GM12873 (cell line): ENCODE data around the gene CEP164.

ENCODE experiments used
- TF ChIP-seq, protein P1 (sequence below): IDR thresholded peaks from 2 replicates; pipeline ENCODE4 v1.5.1; 2012; ENCODE audit warnings: low read depth, mild to moderate bottlenecking, moderate library complexity, low read length, control low read depth; ENCODE audit not compliant: insufficient read depth; ENCODE audit errors: missing control alignments

Gene CEP164

GRCh38 chr11:117426941-117427340, 99.3 kb downstream of the CEP164 start:
- TF ChIP-seq, protein P1, sequence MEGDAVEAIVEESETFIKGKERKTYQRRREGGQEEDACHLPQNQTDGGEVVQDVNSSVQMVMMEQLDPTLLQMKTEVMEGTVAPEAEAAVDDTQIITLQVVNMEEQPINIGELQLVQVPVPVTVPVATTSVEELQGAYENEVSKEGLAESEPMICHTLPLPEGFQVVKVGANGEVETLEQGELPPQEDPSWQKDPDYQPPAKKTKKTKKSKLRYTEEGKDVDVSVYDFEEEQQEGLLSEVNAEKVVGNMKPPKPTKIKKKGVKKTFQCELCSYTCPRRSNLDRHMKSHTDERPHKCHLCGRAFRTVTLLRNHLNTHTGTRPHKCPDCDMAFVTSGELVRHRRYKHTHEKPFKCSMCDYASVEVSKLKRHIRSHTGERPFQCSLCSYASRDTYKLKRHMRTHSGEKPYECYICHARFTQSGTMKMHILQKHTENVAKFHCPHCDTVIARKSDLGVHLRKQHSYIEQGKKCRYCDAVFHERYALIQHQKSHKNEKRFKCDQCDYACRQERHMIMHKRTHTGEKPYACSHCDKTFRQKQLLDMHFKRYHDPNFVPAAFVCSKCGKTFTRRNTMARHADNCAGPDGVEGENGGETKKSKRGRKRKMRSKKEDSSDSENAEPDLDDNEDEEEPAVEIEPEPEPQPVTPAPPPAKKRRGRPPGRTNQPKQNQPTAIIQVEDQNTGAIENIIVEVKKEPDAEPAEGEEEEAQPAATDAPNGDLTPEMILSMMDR = no peak

GRCh38 chr11:117427356-117427874, 99.8 kb downstream of the CEP164 start:
- TF ChIP-seq, protein P1 = no peak

GRCh38 chr11:117428186-117428855, 100.7 kb downstream of the CEP164 start:
- TF ChIP-seq, protein P1 = no peak

DNA sequence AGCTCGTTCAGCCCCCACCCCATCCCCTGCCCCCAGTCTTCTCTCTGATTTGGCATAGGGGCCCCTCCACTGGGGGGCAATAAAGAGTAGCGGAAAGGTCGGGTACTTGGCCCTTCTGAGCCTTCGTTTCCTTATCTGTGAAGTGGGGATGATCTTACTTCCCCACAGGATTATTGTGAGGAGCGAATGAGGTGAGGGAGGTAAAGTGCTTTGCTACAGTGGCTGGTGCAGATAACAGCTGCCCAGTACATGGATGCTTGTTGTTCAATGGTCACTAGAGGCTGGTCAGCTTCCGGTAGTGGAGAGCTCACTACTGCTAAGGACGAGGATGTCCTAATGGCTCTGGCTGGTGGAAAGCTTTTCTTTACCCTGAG, 101.2 kb downstream of the CEP164 start:
- TF ChIP-seq, protein P1 = peak; percentile 6

DNA sequence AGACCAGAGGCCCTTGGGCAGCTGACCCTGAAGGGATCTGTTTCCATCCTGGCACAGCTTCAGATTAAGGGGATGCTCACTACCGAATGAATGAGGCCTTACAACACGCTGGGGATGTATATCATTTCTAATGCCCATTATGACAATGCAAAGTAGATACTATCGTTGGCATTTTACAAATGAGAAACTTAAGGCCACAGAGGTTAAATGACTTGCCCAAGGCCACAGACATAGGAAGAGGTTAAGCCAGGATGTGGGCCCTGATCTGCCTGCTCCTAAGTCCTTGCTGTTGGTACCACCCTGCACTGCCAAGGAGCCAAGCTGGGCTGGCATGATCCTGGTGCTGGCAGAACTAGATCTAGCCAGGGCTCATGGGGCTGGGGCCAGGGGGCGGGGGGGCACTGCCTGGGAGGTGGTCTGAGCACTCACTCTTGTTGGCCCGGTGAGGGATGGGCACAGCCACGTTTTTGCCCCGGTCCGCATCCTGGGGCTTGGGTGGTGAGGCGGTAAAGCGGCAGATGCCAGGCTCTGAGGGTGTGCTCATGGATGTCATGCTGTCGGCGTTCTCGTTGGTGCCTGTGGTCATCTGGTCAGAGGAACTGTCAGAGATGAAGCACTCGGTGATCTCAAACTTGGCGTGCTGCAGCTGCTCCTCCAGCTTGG, 102.8 kb downstream of the CEP164 start:
- TF ChIP-seq, protein P1 = no peak

DNA sequence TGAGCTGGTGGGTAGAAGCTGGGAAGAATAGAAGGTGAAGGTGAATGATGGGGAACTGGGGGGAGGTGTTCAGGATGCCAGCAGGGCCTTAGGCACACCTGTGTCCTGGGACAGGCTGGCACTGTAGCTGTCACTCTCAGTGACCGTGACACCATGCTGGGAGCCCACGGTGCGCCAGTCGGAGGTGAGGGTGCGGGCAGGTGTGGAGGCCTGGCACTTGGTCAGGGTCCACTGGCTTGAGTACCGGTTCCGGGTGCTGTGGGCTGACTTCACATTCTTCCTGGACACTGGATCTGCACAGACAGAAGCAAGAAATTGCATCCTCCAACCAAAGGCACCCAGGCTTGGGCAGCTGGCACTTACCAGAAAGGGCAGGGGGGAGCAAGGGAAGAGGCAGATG, 103.8 kb downstream of the CEP164 start:
- TF ChIP-seq, protein P1 = no peak

DNA sequence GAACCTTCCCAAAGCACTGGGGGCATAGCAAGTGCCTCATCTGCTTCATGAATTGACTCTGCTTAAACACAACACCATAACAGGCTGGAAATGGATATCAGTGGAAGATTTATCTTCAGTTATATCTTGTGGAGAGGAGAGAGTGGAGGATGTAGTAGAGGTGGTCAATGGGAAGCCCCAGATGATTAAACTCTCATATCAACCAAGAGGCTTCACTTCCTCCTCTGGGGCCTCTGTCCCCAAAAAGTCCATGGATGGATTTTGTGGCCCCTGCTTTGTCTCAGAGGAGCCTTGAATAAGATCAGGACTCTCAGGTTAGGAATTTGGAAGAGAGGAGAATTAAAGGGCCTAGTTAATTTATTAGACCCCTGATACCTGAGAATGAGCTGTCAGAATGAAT, 106.1 kb downstream of the CEP164 start:
- TF ChIP-seq, protein P1 = no peak
